ENCODE data around the gene ZCCHC3.
A peak's percentile ranks its signal among the peaks of the same experiment; 100 is the strongest.

ZCCHC3 gene

GRCh38 chr20:284172-284571, 13.2 kb upstream of the ZCCHC3 start:
- DNase-seq = no peak

GRCh38 chr20:286508-286907, 10.9 kb upstream of the ZCCHC3 start:
- DNase-seq = no peak

GRCh38 chr20:288956-289692, 8.2 kb upstream of the ZCCHC3 start:
- no peak for DNase-seq

GRCh38 chr20:289693-290083, 7.7 kb upstream of the ZCCHC3 start:
- no peak for DNase-seq

- peak; percentile 94 for DNase-seq
Measured at GRCh38 chr20:290084-290831, 7.1 kb upstream of the ZCCHC3 start, which contains the start of gene C20orf96. Gene C20orf96 (minus strand): TSS chr20:290750. CDS start chr20:290610, 140 bp downstream.

GRCh38 chr20:294602-295001, 2.8 kb upstream of the ZCCHC3 start:
- DNase-seq = no peak

GRCh38 chr20:295804-296203, 1.6 kb upstream of the ZCCHC3 start:
- DNase-seq = no peak

GRCh38 chr20:297925-298775, 780 bp downstream of the ZCCHC3 start:
- peak; percentile 76 for DNase-seq

GRCh38 chr20:298776-299391, 1.5 kb downstream of the ZCCHC3 start:
- no peak for DNase-seq

GRCh38 chr20:300345-300990, 3.1 kb downstream of the ZCCHC3 start:
- no peak for DNase-seq

GRCh38 chr20:301886-302848, 4.8 kb downstream of the ZCCHC3 start:
- no peak for DNase-seq

GRCh38 chr20:305745-306144, 8.4 kb downstream of the ZCCHC3 start:
- no peak for DNase-seq

GRCh38 chr20:308427-309038, 11.2 kb downstream of the ZCCHC3 start:
- DNase-seq = no peak

GRCh38 chr20:309306-309840, 12.0 kb downstream of the ZCCHC3 start:
- DNase-seq = no peak

- DNase-seq = peak; percentile 100
Measured at GRCh38 chr20:309841-310644, 12.7 kb downstream of the ZCCHC3 start.

GRCh38 chr20:310645-311044, 13.3 kb downstream of the ZCCHC3 start:
- DNase-seq = no peak

GRCh38 chr20:311609-312008, 14.2 kb downstream of the ZCCHC3 start:
- no peak for DNase-seq

GRCh38 chr20:312067-312466, 14.7 kb downstream of the ZCCHC3 start:
- DNase-seq = no peak

- no peak for DNase-seq
Measured at GRCh38 chr20:312866-313265, 15.5 kb downstream of the ZCCHC3 start.

- DNase-seq = no peak
Measured at GRCh38 chr20:313402-313801, 16.0 kb downstream of the ZCCHC3 start.
